ENCODE measurements around the gene MYH7B.

DNA sequence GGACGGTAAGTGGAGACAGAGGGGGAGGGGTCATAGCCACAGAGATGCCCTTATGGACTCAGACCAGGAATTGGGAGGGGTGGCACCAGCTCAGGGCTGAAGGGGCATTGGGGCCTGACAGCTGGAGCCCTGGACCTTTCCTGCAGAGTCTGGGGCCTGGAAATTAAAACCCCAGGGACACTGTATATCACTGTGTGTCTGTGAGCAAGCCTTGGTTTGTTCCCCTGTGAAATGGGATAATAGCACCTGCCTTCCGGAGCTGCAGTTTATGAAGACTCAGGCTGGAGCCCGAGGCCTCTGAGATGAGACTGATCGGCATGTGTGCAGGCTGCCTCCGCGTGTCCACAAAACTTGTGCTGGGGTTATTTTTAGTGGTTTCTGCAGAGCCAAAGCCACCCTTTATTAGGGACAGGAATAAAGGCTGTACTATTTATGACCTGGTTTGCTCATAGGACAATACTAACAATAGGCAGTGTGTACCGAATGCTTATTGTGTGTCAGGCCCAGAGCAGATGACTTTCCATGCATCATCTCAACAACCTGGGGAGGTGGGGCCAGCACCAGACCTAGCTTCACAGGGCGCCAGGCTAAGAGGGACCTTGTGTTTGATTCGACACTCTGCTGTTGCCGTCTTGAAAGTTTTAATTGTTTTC is 22.6 kb downstream of the MYH7B start:
- TF ChIP-seq, protein P1, sequence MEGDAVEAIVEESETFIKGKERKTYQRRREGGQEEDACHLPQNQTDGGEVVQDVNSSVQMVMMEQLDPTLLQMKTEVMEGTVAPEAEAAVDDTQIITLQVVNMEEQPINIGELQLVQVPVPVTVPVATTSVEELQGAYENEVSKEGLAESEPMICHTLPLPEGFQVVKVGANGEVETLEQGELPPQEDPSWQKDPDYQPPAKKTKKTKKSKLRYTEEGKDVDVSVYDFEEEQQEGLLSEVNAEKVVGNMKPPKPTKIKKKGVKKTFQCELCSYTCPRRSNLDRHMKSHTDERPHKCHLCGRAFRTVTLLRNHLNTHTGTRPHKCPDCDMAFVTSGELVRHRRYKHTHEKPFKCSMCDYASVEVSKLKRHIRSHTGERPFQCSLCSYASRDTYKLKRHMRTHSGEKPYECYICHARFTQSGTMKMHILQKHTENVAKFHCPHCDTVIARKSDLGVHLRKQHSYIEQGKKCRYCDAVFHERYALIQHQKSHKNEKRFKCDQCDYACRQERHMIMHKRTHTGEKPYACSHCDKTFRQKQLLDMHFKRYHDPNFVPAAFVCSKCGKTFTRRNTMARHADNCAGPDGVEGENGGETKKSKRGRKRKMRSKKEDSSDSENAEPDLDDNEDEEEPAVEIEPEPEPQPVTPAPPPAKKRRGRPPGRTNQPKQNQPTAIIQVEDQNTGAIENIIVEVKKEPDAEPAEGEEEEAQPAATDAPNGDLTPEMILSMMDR (IDR thresholded peaks at IDR 0.05), result no peak
- no peak for TF ChIP-seq POLR2A (IDR thresholded peaks at IDR 0.05)

Data from testis (tissue), 2 donors.